CD4-positive, alpha-beta T cell treated with Interleukin-1 beta for 1 hour (primary cell): ENCODE results near the gene RXFP2.

Source experiments
- DNase-seq, 2 donors: peaks; one replicate each; pipeline ENCODE4 v3.0.0-alpha.2; 2020 to 2022

The RXFP2 gene

GRCh38 chr13:31827707-31828106 is 88.4 kb downstream of the RXFP2 start:
- no peak for DNase-seq

- no peak for DNase-seq
These were observed 96.6 kb downstream of the RXFP2 start for GRCh38 chr13:31835932-31836331.

- no peak for DNase-seq
These were observed 103.7 kb downstream of the RXFP2 start for GRCh38 chr13:31843044-31843443.

- peak; percentile 77 to 79 for DNase-seq
These were observed 107.0 kb downstream of the RXFP2 start for GRCh38 chr13:31846182-31846938.

- DNase-seq = no peak
These were observed 107.8 kb downstream of the RXFP2 start for GRCh38 chr13:31846961-31847752.

GRCh38 chr13:31848621-31849020 is 109.3 kb downstream of the RXFP2 start:
- no peak for DNase-seq

- no peak for DNase-seq
These were observed 109.9 kb downstream of the RXFP2 start for GRCh38 chr13:31849206-31849605.

GRCh38 chr13:31850041-31850555 is 110.8 kb downstream of the RXFP2 start:
- no peak for DNase-seq

- no peak for DNase-seq
These were observed 111.9 kb downstream of the RXFP2 start for GRCh38 chr13:31851216-31851615.
